Vagina (tissue), 2 donors: ENCODE data around the gene TSHR.

Source experiments
- CTCF ChIP-seq, 3 experiments: fragments of 450-650 bp in 2 of 3; fragments of 200-600 bp in 1 of 3; sonication (generic) in 1 of 3; IDR thresholded peaks; one replicate each; pipeline ENCODE4 v1.5.1; 2017 to 2019; ENCODE audit warnings: antibody characterized with exemption in 3 of 3, mild to moderate bottlenecking in 2 of 3, moderate library complexity in 2 of 3
- POLR2A ChIP-seq, 2 donors: fragments of 450-650 bp; IDR thresholded peaks; one replicate each; pipeline ENCODE4 v1.6.1; 2017; ENCODE audit warnings: antibody characterized with exemption in 2 of 2, mild to moderate bottlenecking in 2 of 2, moderate library complexity in 2 of 2
- POLR2AphosphoS5 ChIP-seq, 2 donors: sonication (generic); formaldehyde crosslinking; IDR thresholded peaks; one replicate each; pipeline ENCODE4 v1.9.0; 2017; ENCODE audit warnings: antibody characterized with exemption in 2 of 2, mild to moderate bottlenecking in 2 of 2, low read depth in 1 of 2; ENCODE audit not compliant: insufficient read depth in 1 of 2

GRCh38 chr14:81127785-81128184, 172.4 kb downstream of the TSHR start:
- no peak for TF ChIP-seq CTCF (IDR thresholded peaks at IDR 0.05)
- TF ChIP-seq POLR2AphosphoS5 (IDR thresholded peaks at IDR 0.05; ENCODE audit: insufficient read depth in 1 of 2, low read depth in 1 of 2), result no peak
- TF ChIP-seq POLR2A (IDR thresholded peaks at IDR 0.05), result no peak
